Tibial nerve (tissue), 4 donors: ENCODE measurements around the gene MAGEB4.

Experiments used
- EP300 ChIP-seq, 2 donors: sonication (generic); formaldehyde crosslinking; IDR thresholded peaks; one replicate each; pipeline ENCODE4 v1.6.1; 2017; ENCODE audit warnings: antibody characterized with exemption in 2 of 2, mild to moderate bottlenecking in 1 of 2
- POLR2A ChIP-seq, 2 donors: fragments of 450-650 bp; IDR thresholded peaks; one replicate each; pipeline ENCODE4 v1.6.1; 2017; ENCODE audit warnings: antibody characterized with exemption in 2 of 2, mild to moderate bottlenecking in 2 of 2, moderate library complexity in 2 of 2
- TF ChIP-seq, protein P1 (sequence below), 5 experiments: fragments of 200-600 bp in 3 of 5; fragments of 450-650 bp in 2 of 5; sonication (generic) in 3 of 5; IDR thresholded peaks; one replicate each; pipeline ENCODE4 v1.5.1; 2016 to 2019; ENCODE audit warnings: antibody characterized with exemption in 5 of 5, mild to moderate bottlenecking in 3 of 5, moderate library complexity in 2 of 5

DNA sequence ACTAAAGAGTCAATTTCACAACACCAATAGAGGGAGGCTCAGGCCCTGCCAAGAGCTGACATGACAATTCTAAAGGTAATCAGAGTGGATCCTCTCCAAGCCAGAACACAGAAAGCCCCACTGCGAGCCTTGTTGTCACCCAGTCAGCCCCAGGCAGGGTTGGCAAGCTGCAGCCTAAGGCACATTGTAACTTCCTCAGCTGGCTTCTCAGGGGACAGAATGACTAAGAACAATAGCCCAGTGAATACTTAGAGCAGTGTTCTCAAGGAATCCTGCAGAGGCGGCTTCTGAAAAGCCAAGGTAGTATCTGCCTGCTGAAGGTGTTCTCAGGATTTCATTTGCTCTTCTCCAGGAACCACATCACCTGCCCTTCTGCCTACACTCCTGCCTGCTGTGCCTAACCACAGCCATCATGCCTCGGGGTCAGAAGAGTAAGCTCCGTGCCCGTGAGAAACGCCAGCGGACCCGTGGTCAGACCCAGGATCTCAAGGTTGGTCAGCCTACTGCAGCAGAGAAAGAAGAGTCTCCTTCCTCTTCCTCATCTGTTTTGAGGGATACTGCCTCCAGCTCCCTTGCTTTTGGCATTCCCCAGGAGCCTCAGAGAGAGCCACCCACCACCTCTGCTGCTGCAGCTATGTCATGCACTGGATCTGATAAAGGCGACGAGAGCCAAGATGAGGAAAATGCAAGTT lies at the start of gene MAGEB4:
- TF ChIP-seq, protein P1, sequence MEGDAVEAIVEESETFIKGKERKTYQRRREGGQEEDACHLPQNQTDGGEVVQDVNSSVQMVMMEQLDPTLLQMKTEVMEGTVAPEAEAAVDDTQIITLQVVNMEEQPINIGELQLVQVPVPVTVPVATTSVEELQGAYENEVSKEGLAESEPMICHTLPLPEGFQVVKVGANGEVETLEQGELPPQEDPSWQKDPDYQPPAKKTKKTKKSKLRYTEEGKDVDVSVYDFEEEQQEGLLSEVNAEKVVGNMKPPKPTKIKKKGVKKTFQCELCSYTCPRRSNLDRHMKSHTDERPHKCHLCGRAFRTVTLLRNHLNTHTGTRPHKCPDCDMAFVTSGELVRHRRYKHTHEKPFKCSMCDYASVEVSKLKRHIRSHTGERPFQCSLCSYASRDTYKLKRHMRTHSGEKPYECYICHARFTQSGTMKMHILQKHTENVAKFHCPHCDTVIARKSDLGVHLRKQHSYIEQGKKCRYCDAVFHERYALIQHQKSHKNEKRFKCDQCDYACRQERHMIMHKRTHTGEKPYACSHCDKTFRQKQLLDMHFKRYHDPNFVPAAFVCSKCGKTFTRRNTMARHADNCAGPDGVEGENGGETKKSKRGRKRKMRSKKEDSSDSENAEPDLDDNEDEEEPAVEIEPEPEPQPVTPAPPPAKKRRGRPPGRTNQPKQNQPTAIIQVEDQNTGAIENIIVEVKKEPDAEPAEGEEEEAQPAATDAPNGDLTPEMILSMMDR (IDR thresholded peaks at IDR 0.05): no peak
- TF ChIP-seq POLR2A (IDR thresholded peaks at IDR 0.05): no peak
- no peak for TF ChIP-seq EP300 (IDR thresholded peaks at IDR 0.05)
